ENCODE results near the gene GAREM1. TPM values are rescaled to one million over a fixed set of nuclear protein-coding genes. Genes with fewer than 3 reads are reported as not detected.

The GAREM1 gene
- total RNA-seq, 1 donor from 2014 or later = 11.0 TPM

DNA sequence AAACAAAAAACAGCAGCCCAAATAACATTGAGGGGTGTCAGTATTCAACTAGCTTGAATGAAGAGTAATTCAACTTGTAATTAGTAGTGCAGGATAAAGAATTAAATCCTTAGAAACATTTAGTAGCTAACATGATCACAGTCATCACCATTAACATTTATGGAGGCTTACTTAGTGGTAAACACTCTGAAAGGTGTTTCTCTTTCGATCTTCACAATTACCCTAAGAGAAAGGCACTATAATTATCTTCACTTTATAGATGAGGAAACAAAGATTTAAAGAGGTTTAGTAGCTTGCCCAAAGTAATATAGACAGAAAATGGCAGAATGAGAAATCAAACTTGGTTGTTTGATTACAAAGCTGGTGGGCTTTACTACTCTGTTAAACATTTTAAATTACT is 81.5 kb downstream of the GAREM1 start:
- peaks cover 5% of the 10 kb centered on the region for H3K4me1 Mint-ChIP-seq (ENCODE audit: low read depth)
- H3K27ac Mint-ChIP-seq = no peak overlapping the region
- H3K9me3 Mint-ChIP-seq (ENCODE audit: low read depth) = no peaks in the 10 kb centered on the region
- H3K4me3 Mint-ChIP-seq (ENCODE audit: low read depth) = no peak overlapping the region
- no peak for DNase-seq (ENCODE audit: low spot score, unreplicated experiment)
- no peak for TF ChIP-seq CTCF (IDR thresholded peaks at IDR 0.05; ENCODE audit: unreplicated experiment)
- peaks cover 14% of the 10 kb centered on the region for H3K27me3 Mint-ChIP-seq
- peaks cover 6% of the 10 kb centered on the region for H3K36me3 Mint-ChIP-seq (ENCODE audit: insufficient read depth)

GRCh38 chr18:32386471-32386870 is 84.2 kb downstream of the GAREM1 start:
- Mint-ChIP-seq H3K9me3 (ENCODE audit: low read depth) (no peaks in the 10 kb centered on the region), H3K27ac (no peak overlapping the region)

GRCh38 chr18:32383050-32383819 is 87.4 kb downstream of the GAREM1 start:
- Mint-ChIP-seq H3K27me3 (peaks cover 20% of the 10 kb centered on the region), H3K9me3 (ENCODE audit: low read depth) (no peaks in the 10 kb centered on the region), H3K4me1 (ENCODE audit: low read depth) (peaks cover 24% of the 10 kb centered on the region), H3K36me3 (ENCODE audit: insufficient read depth) (peaks cover 3% of the 10 kb centered on the region), H3K27ac (no peak overlapping the region), H3K4me3 (ENCODE audit: low read depth) (no peak overlapping the region)
- DNase-seq (ENCODE audit: low spot score, unreplicated experiment) = no peak
- TF ChIP-seq CTCF (IDR thresholded peaks at IDR 0.05; ENCODE audit: unreplicated experiment) = no peak

More at GRCh38 chr18:32386471-32386870, 84.2 kb downstream of the GAREM1 start:
- H3K4me3 Mint-ChIP-seq (ENCODE audit: low read depth) = no peak overlapping the region
- DNase-seq (ENCODE audit: low spot score, unreplicated experiment) = no peak
- TF ChIP-seq CTCF (IDR thresholded peaks at IDR 0.05; ENCODE audit: unreplicated experiment) = no peak
- H3K36me3 Mint-ChIP-seq (ENCODE audit: insufficient read depth) = peaks cover 7% of the 10 kb centered on the region
- peaks cover 26% of the 10 kb centered on the region for H3K27me3 Mint-ChIP-seq
- H3K4me1 Mint-ChIP-seq (ENCODE audit: low read depth) = peaks cover 18% of the 10 kb centered on the region

DNA sequence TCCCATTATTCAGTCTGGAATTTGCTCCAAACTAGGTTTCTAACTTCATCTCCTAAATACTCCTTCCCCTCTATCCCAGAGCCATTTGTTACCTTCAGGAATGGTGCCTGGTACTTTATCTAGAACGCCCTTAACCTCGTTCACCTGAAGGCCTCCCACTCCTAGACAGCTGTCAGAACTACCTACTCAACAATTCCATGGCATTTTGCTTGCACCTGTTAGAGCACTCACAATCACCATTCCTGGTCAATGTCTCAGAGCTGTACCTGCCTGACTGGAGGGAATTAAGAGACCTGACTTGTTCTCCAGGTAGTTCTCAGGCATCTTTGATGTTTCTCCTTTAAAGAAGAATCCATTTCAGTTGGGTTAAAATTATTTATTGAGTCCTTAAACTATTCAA is 88.9 kb downstream of the GAREM1 start:
- Mint-ChIP-seq H3K4me3 (ENCODE audit: low read depth) (no peak overlapping the region), H3K9me3 (ENCODE audit: low read depth) (no peaks in the 10 kb centered on the region)

GRCh38 chr18:32380559-32380958 is 90.1 kb downstream of the GAREM1 start:
- Mint-ChIP-seq H3K4me3 (ENCODE audit: low read depth) (no peak overlapping the region), H3K27me3 (peaks cover 20% of the 10 kb centered on the region), H3K36me3 (ENCODE audit: insufficient read depth) (peaks cover 3% of the 10 kb centered on the region), H3K9me3 (ENCODE audit: low read depth) (no peaks in the 10 kb centered on the region), H3K4me1 (ENCODE audit: low read depth) (peaks cover 20% of the 10 kb centered on the region), H3K27ac (no peak overlapping the region)
- TF ChIP-seq CTCF (IDR thresholded peaks at IDR 0.05; ENCODE audit: unreplicated experiment) = no peak
- DNase-seq (ENCODE audit: low spot score, unreplicated experiment) = no peak

More for the DNA sequence above, 88.9 kb downstream of the GAREM1 start:
- H3K36me3 Mint-ChIP-seq (ENCODE audit: insufficient read depth) = peaks cover 3% of the 10 kb centered on the region
- peaks cover 22% of the 10 kb centered on the region for H3K4me1 Mint-ChIP-seq (ENCODE audit: low read depth)
- TF ChIP-seq CTCF (IDR thresholded peaks at IDR 0.05; ENCODE audit: unreplicated experiment) = no peak
- DNase-seq (ENCODE audit: low spot score, unreplicated experiment) = no peak
- H3K27me3 Mint-ChIP-seq = peaks cover 20% of the 10 kb centered on the region
- H3K27ac Mint-ChIP-seq = no peak overlapping the region

Data from progenitor cell of endocrine pancreas (in vitro differentiated cells).